ENCODE data around the gene KRT77. TPM values are rescaled to one million over a fixed set of nuclear protein-coding genes. Genes with fewer than 3 reads are reported as not detected.

The KRT77 gene
- 0.96 TPM for total RNA-seq (ENCODE audit: insufficient read depth, low replicate concordance)

DNA sequence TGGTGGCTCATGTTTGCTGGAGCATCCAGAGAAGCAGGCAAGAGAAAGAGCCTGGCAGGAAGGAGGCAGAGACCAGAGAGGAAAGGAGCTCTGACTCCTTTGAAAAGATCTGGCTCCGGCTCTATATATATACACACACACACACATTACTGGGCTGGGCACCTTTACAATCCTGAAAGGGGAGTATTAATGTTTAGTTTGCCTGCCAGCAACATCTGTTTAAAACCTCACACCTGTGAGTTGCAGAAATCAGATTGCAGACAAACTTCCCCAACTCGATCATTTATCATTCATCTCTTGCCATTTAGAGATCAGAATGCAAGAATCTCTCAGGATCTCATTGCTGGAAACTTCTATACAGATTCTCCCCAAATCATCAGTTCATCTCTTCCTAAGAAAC, at the start of gene KRT77:
TSS of gene KRT77 (minus strand) at position 101 of the 400 bp plus-strand sequence. CDS start at position 11, 90 bp downstream.
- DNase-seq (ENCODE audit: low spot score) = no peak

DNA sequence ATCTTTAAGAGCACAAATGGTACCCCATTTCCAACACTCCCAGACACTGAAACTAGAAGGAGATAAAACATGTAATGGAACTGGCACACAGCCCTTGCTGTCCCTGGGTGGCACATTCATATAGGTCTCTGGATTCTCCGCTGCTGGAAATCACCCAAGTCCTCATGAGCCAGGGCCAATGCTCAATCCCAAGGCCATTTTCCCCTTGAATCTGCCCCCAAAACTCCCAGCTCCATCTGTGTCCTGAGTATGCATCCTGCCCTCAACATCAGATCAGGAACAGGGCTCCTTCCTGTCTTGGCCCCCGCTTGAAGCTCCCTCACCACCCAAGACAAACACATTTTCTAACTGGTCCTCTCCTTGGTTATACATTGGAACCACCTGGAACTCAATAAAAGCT, 49.2 kb upstream of the KRT77 start:
- no peak for DNase-seq (ENCODE audit: low spot score)

DNA sequence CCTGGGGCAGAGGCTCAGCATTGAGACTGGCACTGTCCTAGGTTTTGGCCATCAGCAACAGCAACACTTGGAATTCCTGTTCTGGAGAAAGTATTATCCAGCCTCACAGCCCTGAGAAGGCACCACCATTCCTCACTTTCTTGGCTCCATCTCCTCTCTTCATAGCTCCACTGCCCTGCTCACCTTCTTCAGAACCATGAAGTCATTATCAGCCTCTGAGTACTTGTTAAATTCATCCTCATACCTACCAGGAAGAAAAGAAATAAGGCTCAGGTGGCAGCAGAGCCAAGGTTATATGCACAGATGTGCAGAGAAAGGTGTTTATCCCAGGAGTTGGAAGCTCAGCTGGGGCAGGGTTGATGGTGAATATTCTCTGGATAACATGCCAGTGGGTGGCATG, 48.5 kb upstream of the KRT77 start:
- DNase-seq (ENCODE audit: low spot score) = no peak

DNA sequence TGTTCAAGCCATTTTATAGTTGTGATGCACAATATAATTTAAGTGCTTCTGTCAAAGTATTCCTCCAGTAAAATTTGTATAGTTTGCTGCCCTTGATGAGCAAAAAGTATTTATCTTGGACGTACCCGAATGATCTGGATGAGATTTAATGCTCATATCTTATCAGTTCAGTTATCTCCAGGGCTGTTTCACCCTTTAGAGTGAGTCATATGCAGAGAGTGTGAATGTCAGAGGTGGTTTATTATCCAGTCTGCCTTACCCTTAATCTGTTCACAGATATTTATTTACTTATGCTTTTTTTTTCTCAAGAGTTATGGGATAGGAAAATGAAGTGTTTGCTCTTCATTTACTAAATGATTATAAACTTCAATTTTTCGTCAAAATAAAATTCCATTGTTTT, 47.2 kb upstream of the KRT77 start:
- DNase-seq (ENCODE audit: low spot score) = peak; percentile 12

DNA sequence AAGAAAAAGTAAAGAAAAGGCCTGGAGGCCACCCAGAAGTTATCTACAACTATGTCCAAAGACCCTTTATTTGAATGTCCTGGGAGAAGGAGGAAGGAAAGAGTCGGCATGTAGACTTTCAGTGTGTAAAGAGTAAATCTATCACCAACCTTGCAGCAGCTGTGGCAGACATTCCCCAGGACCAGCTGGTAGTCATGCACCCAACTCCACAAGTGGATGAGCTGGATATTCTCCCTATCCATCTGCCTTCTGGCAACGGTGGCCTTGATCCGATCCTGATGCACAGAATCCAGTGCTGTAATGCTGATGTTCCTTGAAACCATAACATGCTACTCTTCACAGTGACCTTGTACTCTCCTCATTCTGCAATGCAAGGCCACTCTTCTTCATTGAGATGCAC, 46.5 kb upstream of the KRT77 start:
- peak; percentile 8 for DNase-seq (ENCODE audit: low spot score)

DNA sequence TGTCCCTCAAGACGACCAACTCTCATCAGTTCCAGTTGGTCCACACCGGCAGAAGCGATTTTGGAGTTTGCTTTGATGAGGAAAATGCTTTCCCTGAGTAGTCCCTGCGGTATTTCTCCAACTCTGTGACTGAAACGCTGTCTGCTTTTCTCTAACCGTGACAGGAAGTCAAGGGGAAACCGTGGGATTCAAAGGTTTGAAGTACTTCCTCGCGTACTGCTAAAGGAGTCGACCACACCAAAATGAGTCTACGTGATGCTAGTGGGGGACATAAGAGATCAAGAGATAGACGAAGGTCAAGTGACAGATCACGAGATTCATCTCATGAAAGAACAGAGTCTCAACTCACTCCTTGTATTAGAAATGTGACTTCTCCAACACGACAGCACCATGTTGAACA, 45.3 kb upstream of the KRT77 start:
- no peak for DNase-seq (ENCODE audit: low spot score)

DNA sequence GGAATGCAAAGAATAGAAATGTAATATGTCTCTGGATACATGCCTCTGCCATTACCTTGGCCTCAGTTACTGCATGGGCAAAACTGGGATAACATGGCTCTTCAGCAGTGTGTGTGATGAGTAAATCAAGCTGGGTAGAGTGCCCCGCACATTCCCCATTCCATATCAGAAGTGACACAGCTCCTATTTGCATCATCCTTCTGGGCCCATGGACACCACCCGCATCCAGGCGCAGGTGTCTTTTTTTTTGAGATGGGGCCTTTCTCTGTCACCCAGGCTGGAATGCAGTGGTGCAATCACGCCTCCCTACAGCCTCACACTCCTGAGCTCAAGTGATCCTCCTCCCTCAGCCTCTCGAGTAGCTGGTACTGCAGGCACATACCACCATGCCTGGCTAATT, 42.2 kb upstream of the KRT77 start:
- no peak for DNase-seq (ENCODE audit: low spot score)

DNA sequence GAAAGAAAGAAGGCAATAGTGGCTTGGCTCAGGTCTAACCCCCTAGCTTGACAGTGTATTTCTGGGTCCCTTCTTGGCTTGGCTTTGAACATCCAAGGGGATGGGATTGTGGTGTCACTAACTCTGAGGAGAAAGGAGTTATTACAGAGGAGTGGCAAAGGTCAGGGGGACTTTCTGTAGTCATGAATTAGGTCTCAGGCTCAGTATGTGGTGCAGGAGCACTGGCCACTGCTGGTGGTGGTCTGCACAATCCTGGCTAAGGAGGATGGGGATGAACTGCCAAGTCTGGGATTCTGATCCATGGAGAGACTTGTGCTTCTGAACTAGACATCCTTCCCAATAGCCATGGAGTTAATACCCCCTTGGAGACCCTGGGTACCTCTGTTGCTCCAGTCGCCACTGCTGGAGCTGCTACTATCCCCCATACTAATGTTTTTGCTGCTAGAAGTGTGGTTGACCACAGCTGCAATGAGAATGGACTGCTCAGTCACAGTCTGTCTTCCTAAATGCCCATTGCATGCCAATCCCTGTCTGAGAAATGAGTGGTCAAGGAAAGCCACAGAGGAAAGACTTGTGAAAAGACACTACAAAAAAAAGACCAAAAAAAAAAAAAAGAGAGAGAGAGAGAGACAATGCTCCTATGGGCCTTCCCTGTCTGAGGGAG, 41.3 kb upstream of the KRT77 start:
- DNase-seq (ENCODE audit: low spot score) = no peak

DNA sequence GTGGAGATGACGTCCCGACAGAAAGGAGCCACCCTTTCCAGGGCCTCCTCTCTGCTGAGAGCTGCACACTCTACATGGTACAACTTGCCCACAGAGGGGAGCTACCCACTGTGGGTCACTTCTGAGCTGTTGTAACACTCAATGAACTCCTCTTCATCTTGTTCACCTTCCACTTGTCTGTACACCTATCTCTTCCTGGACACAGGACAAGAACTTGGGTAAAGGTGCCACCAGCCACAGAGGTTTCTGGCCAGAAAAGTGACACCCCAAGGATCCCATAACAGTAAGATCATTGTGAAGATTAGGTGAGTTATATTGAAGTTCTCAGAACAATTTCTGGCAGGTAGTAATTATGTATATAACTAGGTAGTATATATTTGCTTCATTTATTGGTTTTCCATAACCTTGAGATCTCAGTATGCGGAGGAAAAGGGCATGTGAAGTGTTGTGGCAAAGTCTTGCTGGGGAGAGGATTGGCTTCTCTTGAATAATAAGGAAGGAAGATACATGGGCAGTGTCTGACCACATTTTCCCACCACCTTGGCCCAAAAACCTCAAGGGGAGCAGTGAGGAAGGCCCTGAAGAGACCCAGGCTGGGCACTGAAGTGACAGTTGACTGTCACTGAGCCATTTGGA, 39.6 kb upstream of the KRT77 start:
- no peak for DNase-seq (ENCODE audit: low spot score)

DNA sequence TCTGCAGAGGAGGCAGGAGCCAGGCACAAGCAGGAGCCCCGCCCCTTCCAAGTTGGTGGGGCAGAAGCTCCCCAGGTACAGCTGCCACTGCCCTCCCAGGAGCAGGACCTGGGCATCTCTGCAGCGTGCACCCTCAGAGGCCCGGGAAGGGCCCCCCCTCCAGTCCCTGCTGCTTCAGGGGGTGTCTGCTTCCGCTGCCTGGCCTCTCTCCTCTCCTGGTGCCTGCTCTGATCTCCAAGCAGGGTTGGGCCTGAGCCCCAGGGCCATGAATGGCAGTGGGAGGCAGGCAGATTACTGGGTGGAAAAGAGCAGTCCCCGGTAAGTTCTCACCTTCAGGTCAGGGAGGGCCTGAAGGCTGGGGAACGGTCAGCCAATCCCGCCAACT, 38.9 kb upstream of the KRT77 start:
- no peak for DNase-seq (ENCODE audit: low spot score)

DNA sequence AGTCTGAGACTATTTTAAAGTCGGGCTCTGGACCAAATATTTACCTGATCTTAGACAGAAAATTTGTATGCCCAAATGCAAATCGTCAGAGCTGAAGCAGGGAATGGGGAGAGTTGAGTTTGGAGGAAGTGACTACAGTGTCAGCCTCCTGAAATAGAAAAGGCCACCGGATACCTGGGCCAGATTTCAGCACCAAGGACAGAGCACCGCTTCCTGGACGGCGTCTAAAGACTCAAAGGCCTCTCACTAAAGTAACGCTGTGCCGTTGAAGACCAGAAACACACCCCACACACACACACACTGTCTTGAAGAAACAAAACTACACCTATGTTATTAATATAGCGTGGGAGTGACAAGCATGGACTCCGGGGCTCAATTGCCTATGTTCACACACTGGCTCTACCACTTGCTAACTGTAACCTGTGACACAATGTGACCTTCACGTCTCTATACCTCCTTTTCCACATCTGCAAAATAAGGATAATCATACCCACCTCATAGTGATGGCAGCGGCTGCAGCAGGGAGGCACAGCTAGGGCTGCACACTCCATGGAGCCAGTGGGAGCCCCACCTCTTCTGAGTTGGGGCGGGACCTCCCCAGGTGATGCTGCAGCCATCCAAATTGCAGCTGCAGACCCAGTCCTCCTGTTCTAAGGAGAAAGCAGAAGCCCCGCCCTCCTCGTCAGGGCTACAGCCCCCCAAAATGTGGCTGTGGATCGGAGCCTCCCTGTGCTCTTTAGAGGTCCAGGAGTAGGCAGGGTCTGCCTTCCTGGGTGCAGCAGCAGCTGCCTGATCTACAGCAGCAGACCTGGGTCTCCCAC, 38.3 kb upstream of the KRT77 start:
- DNase-seq (ENCODE audit: low spot score) = peak; percentile 72

DNA sequence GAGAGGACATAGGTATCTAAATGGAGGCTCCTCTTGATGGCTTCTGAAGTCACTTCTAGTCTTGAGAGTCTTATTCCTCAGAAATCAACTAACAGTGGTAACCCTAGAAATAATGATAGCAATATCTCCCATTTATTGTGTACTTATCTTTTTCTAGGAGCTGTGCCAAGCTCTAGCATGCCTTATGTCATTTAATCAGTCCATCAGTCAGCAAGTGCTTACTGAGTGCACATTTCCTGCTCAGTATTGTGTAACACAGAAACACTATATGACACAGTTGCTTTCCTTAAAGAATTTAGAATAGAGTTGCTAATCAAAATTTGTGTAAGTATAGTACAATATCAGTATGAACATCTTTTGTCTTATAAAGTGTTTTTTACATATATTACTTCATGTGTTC, 37.3 kb upstream of the KRT77 start:
- DNase-seq (ENCODE audit: low spot score) = no peak

DNA sequence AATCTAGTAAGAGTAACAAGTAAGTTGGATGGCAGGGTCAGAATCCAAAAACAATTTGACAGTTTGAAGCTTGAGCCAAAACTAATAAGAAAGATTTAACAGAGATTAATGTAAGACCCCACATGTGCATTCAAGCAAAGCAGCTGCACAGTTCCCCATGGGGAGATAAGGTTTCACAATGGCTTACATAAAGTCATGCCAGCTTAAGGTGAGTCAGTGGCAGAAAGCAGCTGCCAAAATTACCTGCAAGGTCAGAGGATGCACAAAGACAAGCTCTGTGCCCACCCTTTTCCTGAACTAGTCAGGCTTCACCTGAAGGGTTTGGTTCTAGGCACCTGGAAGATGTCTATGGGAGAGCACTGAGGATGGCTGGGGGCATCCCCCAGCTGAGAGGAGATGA, 36.6 kb upstream of the KRT77 start:
- no peak for DNase-seq (ENCODE audit: low spot score)

DNA sequence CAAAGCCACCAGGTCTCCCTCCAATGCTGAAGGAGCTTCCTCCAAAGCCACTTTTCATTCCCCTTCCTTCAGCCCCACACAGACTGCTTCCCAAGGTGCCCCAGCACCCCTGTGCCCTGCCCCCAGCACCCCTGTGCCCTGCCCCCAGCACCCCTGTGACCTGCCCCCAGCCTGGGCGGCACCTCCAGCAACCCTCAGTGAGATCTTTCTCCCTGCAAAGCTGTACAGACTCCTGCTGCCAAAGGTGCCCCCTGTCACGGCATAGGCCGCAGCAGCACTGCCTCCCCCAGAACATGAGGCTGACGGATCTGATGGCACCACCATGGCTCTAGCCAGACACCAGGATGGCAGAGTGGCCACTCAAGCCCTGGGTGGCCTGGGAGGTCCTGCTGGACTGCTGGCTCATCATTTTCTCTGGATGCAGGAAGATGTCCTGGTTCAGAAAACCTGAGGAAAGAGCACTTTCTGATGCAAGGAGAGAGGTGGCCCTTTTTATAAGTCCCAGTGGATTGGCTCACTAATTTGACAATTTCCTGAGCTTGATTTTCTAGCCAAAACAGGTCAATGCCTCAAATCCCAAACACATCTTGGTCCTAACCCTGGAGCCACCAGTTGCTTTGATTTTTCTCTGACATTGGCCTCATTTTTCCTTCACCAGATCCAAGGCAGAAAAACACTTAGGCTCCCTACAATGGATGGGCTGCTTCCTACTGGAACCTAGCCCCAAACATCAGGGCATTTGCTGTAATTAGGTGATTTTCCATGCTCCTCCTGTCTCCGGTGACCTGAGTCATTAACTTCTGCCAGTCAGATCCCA, 32.7 kb upstream of the KRT77 start:
- DNase-seq (ENCODE audit: low spot score) = no peak

DNA sequence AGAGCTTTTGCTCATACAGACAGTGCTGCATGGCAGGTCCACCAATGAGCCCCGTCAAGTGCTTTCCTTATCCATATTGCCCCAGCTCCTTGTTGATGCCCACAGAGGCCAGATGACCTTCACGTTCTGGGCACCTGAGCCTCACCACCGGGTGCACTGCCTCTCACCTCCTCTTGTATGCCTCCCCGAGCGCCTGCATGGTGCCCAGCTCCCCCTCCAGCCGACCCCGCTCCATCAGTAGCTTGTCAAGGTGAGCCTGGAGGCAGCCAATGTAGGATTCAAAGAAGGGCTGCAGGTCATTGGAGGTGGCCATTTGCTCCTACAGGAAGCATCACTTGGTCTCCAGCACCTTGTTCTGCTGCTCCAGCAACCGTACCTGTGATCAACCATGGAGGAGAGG, 31.8 kb upstream of the KRT77 start:
- no peak for DNase-seq (ENCODE audit: low spot score)

DNA sequence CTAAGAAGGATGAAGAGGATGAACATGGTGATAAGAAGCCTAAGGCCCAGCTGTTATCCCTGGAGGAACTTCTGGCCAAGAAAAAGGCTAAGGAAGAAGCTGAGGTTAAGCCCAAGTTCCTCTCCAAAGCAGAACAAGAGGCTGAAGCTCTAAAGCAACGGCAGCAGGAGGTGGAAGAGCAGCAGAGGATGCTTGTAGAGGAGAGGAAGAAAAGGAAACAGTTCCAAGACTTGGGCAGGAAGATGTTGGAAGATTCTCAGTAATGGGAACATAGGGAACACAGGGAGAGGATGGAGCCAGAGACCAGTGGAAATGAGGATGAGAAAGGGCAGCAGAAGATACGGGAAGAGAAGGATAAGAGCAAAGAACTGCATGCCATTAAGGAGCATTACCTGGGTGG, 27.5 kb upstream of the KRT77 start:
- no peak for DNase-seq (ENCODE audit: low spot score)

DNA sequence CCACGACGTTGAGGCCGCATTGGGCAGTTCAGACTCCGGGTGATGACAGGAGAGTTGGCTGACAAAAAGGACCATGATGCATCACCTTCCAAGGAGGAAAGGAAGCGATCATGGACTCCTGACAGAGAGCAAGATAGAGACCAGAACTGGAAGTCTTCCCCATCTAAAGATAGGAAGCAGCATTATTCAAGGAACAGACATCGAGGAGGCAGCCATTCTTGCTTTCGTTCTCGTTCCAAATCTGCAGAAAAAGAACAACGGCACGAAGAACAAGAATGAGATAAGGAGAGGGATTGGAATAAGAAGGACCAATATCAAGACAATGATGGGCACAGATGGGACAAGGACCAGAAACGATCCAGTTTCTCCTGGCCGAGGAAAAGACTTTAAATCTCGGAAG, 27.1 kb upstream of the KRT77 start:
- DNase-seq (ENCODE audit: low spot score) = no peak

DNA sequence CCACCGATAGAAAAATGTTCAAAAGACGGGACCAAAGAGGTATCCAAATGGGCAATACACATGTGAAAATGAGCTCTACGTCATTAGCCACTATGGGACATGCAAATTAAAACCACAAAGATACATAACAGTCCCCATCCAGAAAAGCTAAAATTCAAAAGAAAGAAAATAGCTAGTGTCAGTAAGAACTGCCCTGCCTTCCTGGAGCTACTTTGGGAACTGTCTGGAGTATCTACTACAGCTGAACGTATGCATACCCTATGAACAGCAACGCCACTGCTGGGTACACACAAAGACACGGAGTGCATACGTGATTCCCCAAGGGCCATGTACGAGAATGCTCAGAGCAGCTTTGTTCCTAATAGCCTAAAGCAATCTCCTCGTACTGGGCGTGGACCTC, 25.8 kb upstream of the KRT77 start:
- DNase-seq (ENCODE audit: low spot score) = no peak

DNA sequence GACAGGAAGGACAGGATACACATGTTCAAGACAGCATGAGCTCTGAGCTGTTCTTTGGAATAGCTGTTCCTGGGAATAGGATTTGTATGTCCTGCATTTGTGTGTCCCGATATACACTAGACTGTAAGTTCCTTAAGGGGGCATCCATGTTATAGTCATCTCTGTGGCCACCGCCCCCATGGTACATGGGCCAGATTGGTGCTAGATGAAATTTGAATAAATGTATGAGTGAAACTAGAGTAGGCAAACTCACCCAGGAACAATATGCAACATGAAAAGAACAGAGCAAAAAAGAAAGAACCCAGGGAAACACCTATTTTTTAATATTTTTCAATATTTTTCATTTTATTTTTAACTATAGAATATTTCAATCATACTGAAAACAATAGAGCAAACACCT, 25.1 kb upstream of the KRT77 start:
- DNase-seq (ENCODE audit: low spot score) = no peak

DNA sequence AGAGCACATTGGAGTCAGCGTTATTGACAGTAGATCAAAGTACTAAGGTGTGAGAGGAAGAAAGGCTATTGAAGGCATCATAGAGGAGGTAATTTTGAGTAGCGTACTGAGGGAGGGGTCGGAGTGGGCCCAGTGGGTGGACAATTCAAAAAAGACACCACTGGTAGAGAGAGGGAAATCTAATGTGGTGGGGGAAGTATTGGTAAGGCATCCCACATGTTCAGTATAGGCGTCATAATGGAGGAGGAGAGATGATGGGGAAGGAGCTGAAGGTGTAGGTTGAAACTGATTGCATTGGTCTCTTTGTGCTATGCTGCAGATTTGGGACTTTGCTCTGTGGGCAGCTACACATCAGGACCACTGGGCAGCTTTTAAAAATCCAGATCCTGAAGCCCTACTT, 23.7 kb upstream of the KRT77 start:
- DNase-seq (ENCODE audit: low spot score) = no peak

DNA sequence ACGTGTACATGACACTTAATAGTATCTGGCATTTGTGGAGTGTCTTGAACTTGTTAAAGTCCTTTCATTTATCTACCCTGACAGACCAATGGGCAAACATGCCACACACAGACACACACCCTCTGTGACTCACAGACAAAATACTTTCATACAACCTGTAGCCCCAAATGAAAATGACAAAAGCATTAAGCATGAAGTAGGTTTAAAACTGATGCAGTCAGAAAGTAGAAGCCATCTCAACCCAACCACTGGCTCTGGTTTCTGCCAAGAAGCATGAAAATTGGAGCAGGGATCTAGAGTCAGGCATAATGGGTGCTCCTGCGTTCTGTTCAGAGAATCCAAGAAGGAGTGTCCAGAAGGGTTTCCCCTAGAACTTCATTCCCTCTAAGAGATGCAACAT, 23.1 kb upstream of the KRT77 start:
- DNase-seq (ENCODE audit: low spot score) = no peak

DNA sequence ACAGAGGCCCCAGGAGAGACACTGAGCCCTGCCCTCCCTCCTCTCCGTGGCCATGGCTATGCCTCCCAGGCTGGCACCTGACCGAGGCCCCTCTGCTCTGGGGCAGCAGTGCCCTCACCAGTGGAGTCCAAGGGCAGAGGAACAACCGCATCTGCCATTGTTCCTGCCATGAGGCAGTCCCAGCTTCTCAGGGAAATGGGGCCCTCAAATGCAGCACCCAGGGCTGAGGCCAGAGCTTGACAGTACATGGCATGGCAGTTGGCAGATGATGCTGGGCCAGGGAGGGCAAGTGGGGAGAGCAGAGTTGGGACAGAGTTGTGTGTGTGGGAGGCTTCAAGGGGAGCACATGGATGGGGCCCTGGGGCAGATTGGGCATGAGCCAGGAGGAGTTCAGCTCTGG, 21.1 kb upstream of the KRT77 start:
- DNase-seq (ENCODE audit: low spot score) = no peak
